Measurements from ENCODE around the gene TAF11L10. TPM values are rescaled to one million over a fixed set of nuclear protein-coding genes. Genes with fewer than 3 reads are reported as not detected.

TAF11L10 gene
- total RNA-seq: not detected in 2 replicates

DNA sequence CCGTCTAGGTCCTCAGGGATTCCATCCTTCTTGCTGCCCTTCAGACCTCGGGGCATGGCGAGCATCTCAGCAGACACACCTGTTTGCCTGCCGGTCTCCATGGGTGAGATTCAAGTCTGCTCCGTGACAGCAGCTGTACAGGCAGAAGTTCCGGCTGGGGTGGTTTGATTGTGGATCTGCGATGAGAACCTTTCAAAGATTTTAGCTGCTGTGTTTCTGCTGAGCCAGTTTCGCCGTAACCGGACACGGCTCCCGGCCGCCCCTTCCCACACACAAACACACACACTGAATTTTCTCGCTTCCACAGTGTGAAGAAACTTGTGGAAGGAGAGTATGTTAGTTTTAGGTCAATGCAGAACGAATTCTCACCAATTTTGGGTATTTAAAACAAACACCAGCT is at the start of gene TAF11L10:
TSS of gene TAF11L10 (minus strand) at position 101 of the 400 bp plus-strand sequence.

DNA sequence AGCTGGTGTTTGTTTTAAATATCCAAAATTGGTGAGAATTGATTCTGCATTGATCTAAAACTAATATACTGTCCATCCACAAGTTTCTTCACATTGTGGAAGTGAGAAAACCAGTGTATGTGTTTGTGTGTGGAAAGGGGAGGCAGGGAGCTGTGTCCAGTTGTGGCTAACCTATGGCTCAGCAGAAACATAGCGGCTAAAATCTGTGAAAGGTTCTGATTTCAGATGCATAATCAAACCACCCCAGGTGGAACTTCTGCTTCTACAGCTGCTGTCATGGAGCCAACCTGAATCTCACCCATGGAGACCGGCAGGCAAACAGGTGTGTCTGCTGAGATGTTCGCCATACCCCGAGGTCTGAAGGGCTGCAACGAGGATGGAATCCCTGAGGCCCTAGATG is 36.5 kb upstream of the TAF11L10 start, which contains the start of gene TAF11L14:
TSS of gene TAF11L14 (plus strand) at position 301 of the 400 bp plus-strand sequence.

GRCh38 chr5:17631788-17632187 is 34.2 kb upstream of the TAF11L10 start, which contains the start of gene TAF11L13:
Gene TAF11L13, plus strand, starts transcription at chr5:17632088.

DNA sequence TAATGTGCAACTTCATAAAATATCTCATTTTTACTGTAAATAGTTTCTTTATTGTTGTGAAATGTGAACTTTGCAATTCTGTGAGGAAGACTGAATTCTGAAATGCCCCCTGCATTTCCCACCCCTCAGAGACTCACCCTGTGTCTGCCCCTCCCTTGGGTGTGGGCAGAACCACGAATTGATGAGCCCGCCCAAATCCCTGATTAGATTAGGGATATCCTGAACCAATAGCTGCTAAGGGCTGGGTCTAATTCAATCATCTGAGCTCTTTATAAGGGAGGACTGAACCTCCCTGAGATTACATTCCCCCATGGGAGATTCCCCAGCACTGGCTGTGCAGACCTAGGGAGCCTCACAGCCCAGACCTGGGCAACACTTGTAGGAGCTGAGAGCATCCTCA is 12.5 kb upstream of the TAF11L10 start, which contains the start of gene TAF11L12:
TSS of gene TAF11L12 (plus strand) at position 301 of the 400 bp plus-strand sequence.

GRCh38 chr5:17603880-17604279 is 6.3 kb upstream of the TAF11L10 start, which contains the start of gene TAF11L11:
Gene TAF11L11, plus strand, starts transcription at chr5:17604183.

GRCh38 chr5:17594255-17594654 is 3.4 kb downstream of the TAF11L10 start, which contains the start of gene TAF11L9:
Gene TAF11L9, minus strand, starts transcription at chr5:17594394.

DNA sequence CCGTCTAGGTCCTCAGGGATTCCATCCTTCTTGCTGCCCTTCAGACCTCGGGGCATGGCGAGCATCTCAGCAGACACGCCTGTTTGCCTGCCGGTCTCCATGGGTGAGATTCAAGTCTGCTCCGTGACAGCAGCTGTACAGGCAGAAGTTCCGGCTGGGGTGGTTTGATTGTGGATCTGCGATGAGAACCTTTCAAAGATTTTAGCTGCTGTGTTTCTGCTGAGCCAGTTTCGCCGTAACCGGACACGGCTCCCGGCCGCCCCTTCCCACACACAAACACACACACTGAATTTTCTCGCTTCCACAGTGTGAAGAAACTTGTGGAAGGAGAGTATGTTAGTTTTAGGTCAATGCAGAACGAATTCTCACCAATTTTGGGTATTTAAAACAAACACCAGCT is 6.8 kb downstream of the TAF11L10 start, which contains the start of gene TAF11L8:
TSS of gene TAF11L8 (minus strand) at position 101 of the 400 bp plus-strand sequence.

GRCh38 chr5:17585658-17586057 is 12.0 kb downstream of the TAF11L10 start, which contains the start of gene TAF11L7:
Gene TAF11L7, minus strand, starts transcription at chr5:17585758.

Other genes starting within 250 kb of the TAF11L10 start
- gene TAF11L2, start 99.6 kb downstream of the TAF11L10 start, total RNA-seq: not detected in 2 replicates
- gene TAF11L3, start 79.5 kb downstream of the TAF11L10 start, total RNA-seq: not detected in 2 replicates
- not detected in 2 replicates for gene TAF11L4, start 76.0 kb downstream of the TAF11L10 start, total RNA-seq
- gene TAF11L5, start 72.6 kb downstream of the TAF11L10 start, total RNA-seq: not detected in 2 replicates
- gene TAF11L6, start 69.2 kb downstream of the TAF11L10 start, total RNA-seq: not detected in 2 replicates
- not detected in 2 replicates for gene TAF11L7, start 12.1 kb downstream of the TAF11L10 start, total RNA-seq
- not detected in 2 replicates for gene TAF11L8, start 6.9 kb downstream of the TAF11L10 start, total RNA-seq
- not detected in 2 replicates for gene TAF11L9, start 3.4 kb downstream of the TAF11L10 start, total RNA-seq
- not detected in 2 replicates for gene TAF11L11, start 6.4 kb upstream of the TAF11L10 start, total RNA-seq
- not detected in 2 replicates for gene TAF11L12, start 12.6 kb upstream of the TAF11L10 start, total RNA-seq
- gene TAF11L13, start 34.3 kb upstream of the TAF11L10 start, total RNA-seq: not detected in 2 replicates
- not detected in 2 replicates for gene TAF11L14, start 36.6 kb upstream of the TAF11L10 start, total RNA-seq